NCI-H524 (cell line): Measurements from ENCODE around the gene ZNF814.
"Not testable (repeated sequence)": the region's sequence is repeated elsewhere in the genome, so short reads cannot be mapped to it uniquely, and the experiment has no call there.

Experiments
- DNase-seq, 2 experiments: peaks; one replicate each; lab custom pipeline; 2025; lab: John Stamatoyannopoulos, UW

The ZNF814 gene

GRCh38 chr19:57888560-57889231 lies at the start of gene ZNF814:
Gene ZNF814 (minus strand): TSS chr19:57889037. CDS start chr19:57888802, 235 bp downstream.
- peak; percentile 90 to 98 for DNase-seq

- DNase-seq = no peak
Observed at GRCh38 chr19:57935731-57936130, 46.9 kb upstream of the ZNF814 start.

GRCh38 chr19:57934820-57935665 lies 46.2 kb upstream of the ZNF814 start, which contains the start of gene ZNF418:
Gene ZNF418 (minus strand): TSS chr19:57935402. CDS start chr19:57933822, 1,580 bp downstream.
- peak in 1 of 2 experiments; percentile 65 for DNase-seq

GRCh38 chr19:57927587-57927986 lies 38.8 kb upstream of the ZNF814 start:
- DNase-seq = no peak

- peak; percentile 96 to 99 for DNase-seq
Observed at GRCh38 chr19:57916168-57916995, 27.5 kb upstream of the ZNF814 start, which contains the start of gene ZNF417. Gene ZNF417 (minus strand): TSS chr19:57916592. CDS start chr19:57916411, 181 bp downstream.

GRCh38 chr19:57914531-57914930 lies 25.7 kb upstream of the ZNF814 start:
- DNase-seq = no peak

- DNase-seq = no peak
Observed at GRCh38 chr19:57907394-57907793, 18.6 kb upstream of the ZNF814 start.

- no peak for DNase-seq
Observed at GRCh38 chr19:57905258-57905657, 16.4 kb upstream of the ZNF814 start.

GRCh38 chr19:57903618-57904184 lies 14.9 kb upstream of the ZNF814 start:
- DNase-seq = no peak

GRCh38 chr19:57900311-57900710 lies 11.5 kb upstream of the ZNF814 start:
- DNase-seq = no peak

GRCh38 chr19:57890706-57891105 lies 1.9 kb upstream of the ZNF814 start:
- DNase-seq = not testable (repeated sequence)

GRCh38 chr19:57888107-57888559 lies 704 bp downstream of the ZNF814 start:
- peak in 1 of 2 experiments; percentile 22 for DNase-seq

- no peak for DNase-seq
Observed at GRCh38 chr19:57887195-57887941, 1.5 kb downstream of the ZNF814 start.

GRCh38 chr19:57886046-57886445 lies 2.8 kb downstream of the ZNF814 start:
- DNase-seq = no peak

- not testable (repeated sequence) for DNase-seq
Observed at GRCh38 chr19:57873883-57874799, 14.7 kb downstream of the ZNF814 start.

- no peak for DNase-seq
Observed at GRCh38 chr19:57872450-57872849, 16.4 kb downstream of the ZNF814 start.

GRCh38 chr19:57870225-57870624 lies 18.6 kb downstream of the ZNF814 start:
- DNase-seq = no peak

GRCh38 chr19:57869655-57870054 lies 19.2 kb downstream of the ZNF814 start:
- not testable (repeated sequence) for DNase-seq

- DNase-seq = no peak
Observed at GRCh38 chr19:57867868-57868492, 20.9 kb downstream of the ZNF814 start.
